ENCODE data around the gene LDAH.

The LDAH gene

DNA sequence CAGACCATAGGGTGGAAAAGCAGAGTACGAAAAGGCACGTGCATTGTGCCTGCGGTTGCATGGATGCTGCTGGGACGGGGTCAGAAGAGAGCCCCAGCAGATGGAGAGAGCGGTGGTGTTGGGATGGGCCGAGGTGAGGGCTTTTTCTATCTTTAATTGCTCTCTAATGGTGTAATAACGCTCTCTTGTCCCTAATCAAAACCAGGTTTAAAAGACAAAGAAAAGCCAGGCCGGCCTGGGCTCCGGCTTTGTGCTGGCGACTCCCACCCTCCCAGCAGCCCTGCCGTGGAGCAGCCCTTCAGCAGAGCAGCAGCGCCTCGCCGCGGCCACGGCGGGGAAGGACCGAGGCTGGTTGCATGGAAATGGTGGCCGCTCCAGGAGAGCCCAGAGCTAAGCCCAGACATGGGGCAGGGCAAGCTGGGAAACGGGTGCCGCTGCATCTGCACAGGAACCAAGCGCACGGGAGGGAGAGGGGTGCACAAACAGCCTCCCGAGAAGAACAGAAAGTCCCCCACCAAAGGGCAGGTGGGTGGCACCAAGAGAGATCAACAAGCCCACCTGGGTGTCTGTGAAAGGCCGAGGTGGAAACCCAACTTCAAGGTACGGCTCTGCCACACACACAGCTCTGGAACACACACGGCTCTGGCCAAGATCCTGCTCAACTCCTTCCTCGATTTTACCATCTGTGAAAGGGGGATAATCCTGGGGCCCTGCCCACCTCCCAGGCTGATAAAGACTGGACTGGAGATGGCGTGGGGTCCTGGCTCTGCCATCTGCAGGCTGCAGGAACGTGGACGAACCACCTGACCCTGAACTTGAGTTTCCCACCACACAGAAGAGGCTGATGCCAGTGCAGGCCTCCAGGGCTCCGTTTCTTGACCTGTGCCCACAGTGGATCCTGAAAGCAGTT, 187.0 kb downstream of the LDAH start:
- DNase-seq (ENCODE audit: low spot score) = peak; percentile 81

DNA sequence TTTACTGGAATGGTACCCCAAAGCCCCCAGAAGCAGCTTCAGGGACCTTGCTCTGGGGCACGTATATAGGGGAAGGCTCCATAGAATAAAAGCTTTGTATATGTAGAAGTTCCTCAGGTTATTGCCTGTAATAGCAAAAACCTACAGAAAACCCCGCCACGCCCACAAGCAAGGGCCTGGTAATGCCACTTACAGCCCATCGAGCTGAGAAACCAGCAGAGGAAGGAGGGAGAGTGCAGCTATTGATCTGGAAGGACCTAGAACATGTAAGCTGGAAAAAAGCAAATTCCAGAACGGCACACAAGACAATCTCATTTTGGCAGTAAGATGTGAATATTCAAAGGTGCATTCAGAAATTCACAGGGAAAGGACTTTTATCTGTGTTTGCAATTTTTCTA, 187.8 kb downstream of the LDAH start:
- DNase-seq (ENCODE audit: low spot score) = no peak

DNA sequence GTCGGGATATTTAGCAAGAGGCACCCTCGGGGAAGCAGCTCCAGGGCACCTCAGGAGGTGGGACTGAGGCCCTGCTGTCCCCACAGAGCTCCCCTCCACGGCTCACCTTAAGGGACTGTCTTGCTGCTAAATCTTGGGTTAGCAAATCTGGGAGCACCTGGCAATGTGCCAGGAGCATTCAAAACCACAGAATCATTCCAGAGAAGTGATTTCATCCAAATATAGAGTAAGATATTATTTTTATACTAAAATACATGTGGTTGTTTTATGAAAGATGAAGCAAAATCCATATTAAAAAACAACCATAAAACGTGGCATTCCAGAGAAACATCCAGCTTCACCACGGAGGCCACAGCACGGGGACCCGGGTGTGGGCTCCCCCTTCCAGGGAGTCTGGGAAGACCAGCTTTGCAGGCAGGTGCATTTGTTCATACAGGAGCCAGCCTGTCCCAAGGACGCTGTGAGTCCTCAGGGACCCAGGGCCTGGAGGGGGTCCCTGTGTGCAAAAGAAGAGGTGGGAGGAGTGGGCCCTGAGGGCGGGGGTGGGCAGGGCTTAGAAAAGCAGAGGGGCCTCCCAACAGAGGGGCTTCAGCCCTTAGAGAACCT, 188.3 kb downstream of the LDAH start:
- DNase-seq (ENCODE audit: low spot score) = no peak
